Non-pigmented ciliary epithelial cell (primary cell): ENCODE data around the gene RHOC.
A peak's percentile ranks its signal among the peaks of the same experiment; 100 is the strongest.
"Not testable (repeated sequence)": the region's sequence is repeated elsewhere in the genome, so short reads cannot be mapped to it uniquely, and the experiment has no call there.

ENCODE experiments used
- DNase-seq: peaks from one replicate; pipeline ENCODE4 v3.0.0-alpha.2; 2010; ENCODE audit warnings: low read depth

RHOC gene

GRCh38 chr1:112706505-112707220 lies at the start of gene RHOC:
Gene RHOC, minus strand, starts transcription at chr1:112707127. Its CDS starts 3,328 bp downstream, at chr1:112703799.
- DNase-seq, result no peak

DNA sequence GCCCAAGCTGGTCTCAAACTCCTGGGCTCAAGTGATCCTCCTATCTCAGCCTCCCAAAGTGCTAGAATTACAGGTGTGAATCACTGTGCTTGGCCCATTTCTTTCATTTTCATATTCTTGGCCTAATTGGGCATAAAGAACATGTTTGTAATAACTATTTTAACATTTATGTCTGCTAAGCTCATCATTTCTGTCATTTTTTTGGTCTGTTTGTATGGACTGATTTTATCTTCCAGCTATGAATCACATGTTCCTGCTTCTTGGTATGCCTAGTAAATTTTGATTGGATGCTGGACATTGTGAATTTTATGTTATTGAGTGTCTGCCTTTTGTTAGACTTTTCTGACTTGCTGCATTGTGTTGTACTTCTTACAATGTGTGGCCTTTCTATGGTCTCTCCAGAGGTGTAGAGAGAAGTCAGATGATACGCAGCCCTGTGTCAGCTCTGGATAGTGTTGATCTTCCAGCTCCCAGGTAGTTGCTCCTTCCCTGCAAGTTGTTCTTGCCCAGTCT lies 47.2 kb upstream of the RHOC start:
- no peak for DNase-seq

DNA sequence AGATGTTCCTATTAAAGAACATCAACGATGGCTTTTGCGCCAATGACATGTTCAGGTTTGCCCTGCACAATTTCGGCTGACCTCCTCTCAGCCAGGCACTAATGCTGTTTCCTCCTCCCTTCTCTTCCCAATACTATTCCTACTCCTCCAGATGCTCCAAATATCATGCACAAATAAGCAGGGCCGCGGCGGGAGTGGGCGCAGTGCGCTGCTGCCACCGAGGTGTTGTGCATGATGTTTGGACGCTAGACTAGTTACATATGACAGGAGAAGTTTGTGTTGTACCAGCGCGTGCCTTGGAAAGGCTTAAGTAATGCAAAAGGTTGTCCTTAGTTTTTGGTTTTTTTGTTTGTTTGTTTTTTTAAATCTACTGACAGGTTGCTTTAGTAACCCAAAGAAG lies 41.5 kb upstream of the RHOC start:
- DNase-seq, result no peak

DNA sequence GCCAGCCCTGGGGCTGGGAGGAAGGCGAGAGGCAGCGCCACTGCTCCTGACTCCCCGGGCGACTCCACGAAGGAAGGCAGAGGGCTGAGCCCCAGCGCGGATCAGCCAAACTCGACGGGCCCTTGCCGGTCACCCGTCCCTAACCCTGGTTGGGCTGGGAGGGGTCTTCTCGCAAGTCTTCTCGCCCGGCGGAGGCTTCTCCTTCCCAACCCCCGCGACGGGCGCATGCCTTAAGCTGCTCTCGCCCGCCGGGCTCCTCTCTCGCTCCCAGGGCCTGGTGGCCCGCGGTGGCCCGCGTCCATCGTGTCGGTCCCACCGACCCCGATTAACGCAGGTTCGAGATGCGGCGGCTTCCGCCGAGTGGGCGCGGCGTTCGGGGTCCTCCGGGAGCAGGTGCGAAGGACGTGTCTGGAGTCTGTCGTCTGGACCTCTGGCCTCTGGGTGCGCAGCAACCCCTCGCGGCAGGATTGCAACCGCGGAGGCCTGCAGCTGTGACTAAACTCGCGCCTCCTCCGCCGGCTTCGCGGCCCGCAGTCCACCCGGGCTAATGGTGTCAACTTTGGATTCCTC lies 37.2 kb upstream of the RHOC start:
- DNase-seq, result no peak

DNA sequence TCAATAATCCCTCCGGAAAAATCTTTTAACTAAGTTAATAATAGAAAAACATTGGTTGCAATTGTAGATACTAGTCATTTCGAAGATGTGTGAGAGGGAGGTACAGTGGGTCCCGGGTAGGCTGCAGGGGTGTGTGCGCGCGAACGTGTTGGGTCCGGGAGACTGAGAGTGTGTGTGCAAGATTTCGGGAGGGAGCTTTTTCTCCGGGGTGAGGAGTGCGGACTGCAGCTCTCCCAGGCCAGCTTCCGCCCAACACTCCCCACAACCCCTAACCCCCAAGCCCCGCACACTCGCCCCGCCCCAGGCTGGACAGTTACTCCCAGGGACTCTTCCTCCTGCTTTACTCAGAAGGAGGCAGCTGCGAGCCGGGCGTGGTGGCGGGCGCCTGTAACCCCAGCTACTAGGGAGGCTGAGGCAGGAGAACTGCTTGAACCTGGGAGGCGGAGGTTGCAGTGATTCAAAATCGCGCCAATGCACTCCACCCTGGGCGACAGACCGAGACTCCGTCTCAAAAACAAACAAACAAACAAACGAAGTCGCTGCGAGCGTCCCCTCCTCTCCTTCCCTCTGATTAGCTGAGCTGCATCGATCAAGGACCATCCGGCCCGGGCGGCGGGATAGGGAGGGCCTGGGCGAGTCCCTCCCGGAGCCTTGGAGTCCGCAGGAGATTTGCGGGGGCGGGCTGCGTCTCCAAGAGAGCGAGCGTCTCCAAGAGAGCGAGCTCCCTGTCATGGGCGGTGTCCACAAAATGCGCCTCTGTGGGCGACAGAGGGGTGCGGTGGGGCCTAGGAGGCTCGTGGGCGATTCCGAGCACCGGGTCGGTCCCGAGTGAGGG lies 36.5 kb upstream of the RHOC start:
- DNase-seq, result no peak

- no peak for DNase-seq
Observed at GRCh38 chr1:112737573-112737972, 30.6 kb upstream of the RHOC start.

DNA sequence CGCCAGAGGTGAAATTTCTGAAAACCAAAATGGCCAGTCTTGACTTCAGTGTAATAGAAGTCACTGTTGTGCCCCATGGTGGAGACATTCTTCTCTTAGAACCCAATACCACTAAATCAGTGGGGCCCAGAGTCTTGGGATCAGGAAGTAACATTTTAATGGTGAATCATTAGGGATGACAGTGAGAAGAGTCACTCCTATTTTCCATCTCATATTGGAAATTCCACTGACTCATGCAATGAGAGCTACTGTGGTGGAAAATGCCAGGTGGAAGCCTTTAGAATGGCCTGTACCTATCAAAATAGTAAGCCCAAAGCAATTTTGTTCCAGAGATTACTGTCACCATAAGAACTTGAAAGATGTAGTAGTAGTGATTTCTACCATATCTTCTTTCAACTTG lies 28.8 kb upstream of the RHOC start:
- peak; percentile 65 for DNase-seq

DNA sequence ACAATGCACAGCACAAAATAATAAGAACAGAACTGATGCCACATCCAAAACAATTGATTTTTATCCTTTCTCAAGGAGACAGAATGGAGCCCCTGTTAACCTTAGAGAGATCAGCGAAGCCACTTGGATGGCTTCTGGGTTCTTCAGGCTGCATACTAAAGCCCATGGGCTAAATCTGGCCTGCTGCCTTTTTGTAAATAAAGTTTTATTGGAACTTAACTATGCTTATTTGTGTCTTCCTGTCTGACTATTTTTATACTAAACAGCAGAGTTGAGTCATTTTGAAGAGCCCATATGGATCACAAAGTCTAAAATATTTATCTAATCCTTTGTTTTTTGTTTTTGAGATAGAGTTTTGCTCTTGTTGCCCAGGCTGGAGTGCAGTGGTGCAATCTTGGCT lies 24.5 kb upstream of the RHOC start:
- no peak for DNase-seq

- DNase-seq, result no peak
Observed at GRCh38 chr1:112729909-112730308, 23.0 kb upstream of the RHOC start.

DNA sequence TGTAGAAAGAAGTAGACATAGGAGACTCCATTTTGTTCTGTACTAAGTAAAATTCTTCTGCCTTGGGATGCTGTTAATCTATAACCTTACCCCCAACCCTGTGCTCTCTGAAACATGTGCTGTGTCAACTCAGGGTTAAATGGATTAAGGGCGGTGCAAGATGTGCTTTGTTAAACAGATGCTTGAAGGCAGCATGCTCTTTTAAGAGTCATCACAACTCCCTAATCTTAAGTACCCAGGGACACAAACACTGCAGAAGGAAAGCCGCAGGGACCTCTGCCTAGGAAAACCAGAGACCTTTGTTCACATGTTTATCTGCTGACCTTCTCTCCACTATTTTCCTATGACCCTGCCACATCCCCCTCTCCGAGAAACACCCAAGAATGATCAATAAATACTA lies 22.1 kb upstream of the RHOC start:
- not testable (repeated sequence) for DNase-seq

DNA sequence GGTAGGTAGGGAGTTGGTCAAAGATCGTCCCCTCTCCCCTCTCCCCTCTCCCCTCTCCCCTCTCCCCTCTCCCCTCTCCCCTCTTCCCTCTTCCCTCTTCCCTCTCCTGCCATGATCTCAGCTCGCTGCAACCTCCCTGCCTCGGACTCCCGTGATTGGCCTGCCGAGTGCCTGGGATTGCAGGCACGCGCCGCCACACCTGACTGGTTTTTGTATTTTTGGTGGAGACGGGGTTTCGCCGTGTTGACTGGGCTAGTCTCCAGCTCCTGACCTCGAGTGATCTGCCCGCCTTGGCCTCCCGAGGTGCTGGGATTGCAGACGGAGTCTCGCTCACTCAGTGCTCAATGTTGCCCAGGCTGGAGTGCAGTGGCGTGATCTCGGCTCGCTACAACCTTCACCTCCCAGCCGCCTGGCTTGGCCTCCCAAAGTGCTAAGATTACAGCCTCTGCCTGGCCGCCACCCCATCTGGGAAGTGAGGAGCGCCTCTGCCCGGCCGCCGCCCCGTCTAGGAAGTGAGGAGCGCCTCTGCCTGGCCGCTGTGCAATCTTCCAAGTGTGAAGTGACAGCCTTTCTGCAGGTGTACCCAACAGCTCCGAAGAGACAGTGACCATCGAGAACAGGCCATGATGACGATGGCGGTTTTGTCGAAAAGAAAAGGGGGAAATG lies 21.5 kb upstream of the RHOC start:
- DNase-seq, result not testable (repeated sequence)

GRCh38 chr1:112727716-112728115 lies 20.8 kb upstream of the RHOC start:
- no peak for DNase-seq

GRCh38 chr1:112724240-112724639 lies 17.3 kb upstream of the RHOC start:
- DNase-seq, result not testable (repeated sequence)

DNA sequence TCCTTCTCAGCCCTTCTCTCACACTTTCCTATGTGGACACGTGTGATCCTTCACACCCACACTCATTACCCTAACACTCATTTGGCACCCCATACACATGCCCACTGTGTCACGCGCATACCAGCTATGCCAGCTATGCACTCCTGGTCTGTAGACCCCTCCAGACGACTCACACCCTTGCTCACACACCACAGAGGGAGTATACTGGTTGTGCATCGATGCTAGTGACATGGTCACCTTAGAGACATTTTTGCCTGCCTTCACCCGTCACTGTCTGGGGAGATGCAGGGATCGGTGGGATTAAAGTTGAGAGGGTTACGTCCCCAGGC lies 16.5 kb upstream of the RHOC start:
- no peak for DNase-seq

DNA sequence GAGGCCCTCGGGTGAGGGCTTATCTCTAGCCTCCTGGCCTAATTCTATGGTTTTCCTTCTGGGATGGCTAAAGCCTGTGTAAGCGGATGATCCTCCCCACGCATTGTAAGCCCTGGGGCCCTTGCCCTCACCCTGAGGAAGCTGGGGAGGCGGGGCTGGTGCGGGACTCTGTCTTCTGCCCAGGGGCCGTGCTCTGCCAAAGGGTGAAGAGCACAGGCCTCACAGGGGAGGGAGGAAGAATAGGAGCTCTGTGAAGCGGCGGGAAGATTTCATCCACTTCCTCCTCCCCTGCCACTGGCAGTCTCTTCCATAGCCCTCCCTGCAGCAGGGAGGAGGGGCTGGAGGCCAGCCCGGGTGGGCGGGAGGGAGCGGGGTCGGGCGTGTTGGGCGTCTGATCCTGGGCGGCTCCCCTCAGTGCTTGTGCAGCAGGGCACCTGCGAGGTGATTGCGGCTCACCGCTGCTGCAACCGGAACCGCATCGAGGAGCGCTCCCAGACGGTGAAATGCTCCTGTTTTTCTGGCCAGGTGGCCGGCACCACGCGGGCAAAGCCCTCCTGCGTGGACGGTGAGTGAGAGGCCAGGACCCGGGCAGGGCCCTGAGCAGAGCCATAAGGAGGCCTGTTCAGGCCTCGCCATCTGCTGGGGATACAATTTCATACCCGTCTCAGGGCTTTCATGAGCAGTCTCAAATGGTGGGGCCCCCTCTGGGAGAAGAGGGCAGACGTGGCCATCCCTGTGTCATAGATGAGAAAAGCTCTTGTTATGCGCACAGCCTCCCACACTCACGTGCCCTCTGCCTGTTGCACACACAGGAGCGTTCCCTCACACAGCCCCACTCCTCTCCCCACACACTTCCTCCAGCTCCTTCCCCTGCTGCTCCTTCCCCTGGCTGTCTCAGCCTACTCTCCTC lies 15.9 kb upstream of the RHOC start:
- no peak for DNase-seq

GRCh38 chr1:112721966-112722524 lies 15.1 kb upstream of the RHOC start:
- no peak for DNase-seq

GRCh38 chr1:112721294-112721693 lies 14.4 kb upstream of the RHOC start:
- not testable (repeated sequence) for DNase-seq

- DNase-seq, result no peak
Observed at GRCh38 chr1:112720800-112721199, 13.9 kb upstream of the RHOC start.

GRCh38 chr1:112719706-112720105 lies 12.8 kb upstream of the RHOC start:
- no peak for DNase-seq

GRCh38 chr1:112718691-112719418 lies 11.9 kb upstream of the RHOC start:
- DNase-seq, result no peak
